ENCODE data around the gene ZFP91. TPM values are rescaled to one million over a fixed set of nuclear protein-coding genes. Genes with fewer than 3 reads are reported as not detected.

The ZFP91 gene
- total RNA-seq, 1 experiment from 2014 or later, result 58.6 TPM

GRCh38 chr11:58546841-58547240 lies 32.0 kb upstream of the ZFP91 start:
- no peaks in the 10 kb centered on the region for H3K36me3 ChIP-seq (ENCODE audit: control insufficient read depth in 1 of 2, insufficient read depth in 2 of 2, low read length in 2 of 2)
- no peak overlapping the region for H3K27ac ChIP-seq (ENCODE audit: low read depth, low read length)
- H3K9me2 ChIP-seq (ENCODE audit: insufficient read depth), result no peaks in the 10 kb centered on the region
- ATAC-seq (no peak), DNase-seq (ENCODE audit: low read depth, low spot score) (no peak)
- no peak overlapping the region for H3K4me2 ChIP-seq (ENCODE audit: low read length)
- POLR2A ChIA-PET, result no interaction called here
- no peaks in the 10 kb centered on the region for H3K4me1 ChIP-seq (ENCODE audit: control insufficient read depth in 1 of 2, insufficient read depth in 2 of 2, low read length in 2 of 2)
- H3K9me3 ChIP-seq (ENCODE audit: control insufficient read depth in 1 of 2, insufficient read depth in 1 of 2, low read depth in 1 of 2, low read length in 2 of 2), result no peaks in the 10 kb centered on the region
- H4K20me1 ChIP-seq (ENCODE audit: insufficient read depth), result no peaks in the 10 kb centered on the region
- intact Hi-C loops (cut with micrococcal nuclease), result no loop called here
- RAD21 ChIA-PET (ENCODE audit: low non-redundant PET in 1 of 2, low total read pairs in 2 of 2, uncharacterized antibody in 2 of 2, unreplicated experiment in 2 of 2), result no interaction called here
- CTCF ChIA-PET, result no interaction called here
- H3K9ac ChIP-seq (ENCODE audit: low read length), result no peak overlapping the region
- no peaks in the 10 kb centered on the region for H3K79me2 ChIP-seq (ENCODE audit: insufficient read depth, low read length)
- TF ChIP-seq ZBTB33 (IDR thresholded peaks at IDR 0.05; ENCODE audit: extremely low read depth, insufficient replicate concordance, low read length) (no peak), CBX3 (IDR thresholded peaks at IDR 0.05; ENCODE audit: low read depth) (no peak), EZH2 (IDR thresholded peaks at IDR 0.05) (no peak), ZNF274 (IDR thresholded peaks at IDR 0.05; ENCODE audit: low read depth, low read length) (no peak), ATF3 (IDR thresholded peaks at IDR 0.05) (no peak), TCF7L2 (IDR thresholded peaks at IDR 0.05; ENCODE audit: borderline replicate concordance, extremely low read depth, insufficient read depth, insufficient read length) (no peak), FOSL1 (IDR thresholded peaks at IDR 0.05; ENCODE audit: low read depth) (no peak), ELF1 (IDR thresholded peaks at IDR 0.05; ENCODE audit: borderline replicate concordance, low read depth) (no peak), SRF (IDR thresholded peaks at IDR 0.05; ENCODE audit: low read depth) (no peak), MAX (IDR thresholded peaks at IDR 0.05) (no peak), EGR1 (IDR thresholded peaks at IDR 0.05; ENCODE audit: low read depth) (no peak), CTCF (IDR thresholded peaks at IDR 0.05 in 2 of 3, conservative IDR thresholded peaks at IDR 0.05 in 1 of 3; ENCODE audit: borderline replicate concordance in 1 of 3, insufficient read depth in 1 of 3, low read depth in 2 of 3, low read length in 2 of 3) (no peak), POLR2A (IDR thresholded peaks at IDR 0.05; ENCODE audit: borderline replicate concordance, extremely low read depth, insufficient read depth, insufficient read length) (no peak), POLR2AphosphoS5 (IDR thresholded peaks at IDR 0.05; ENCODE audit: low read depth, low read length) (no peak), REST (IDR thresholded peaks at IDR 0.05; ENCODE audit: low read depth) (no peak)
- no peak overlapping the region for H2AFZ ChIP-seq (ENCODE audit: low read depth, low read length, poor library complexity, severe bottlenecking)
- no peak overlapping the region for H3K4me3 ChIP-seq (replicated peaks in 1 of 2; ENCODE audit: low read depth in 1 of 2, low read length in 2 of 2)
- no TSS peak for BruUV-seq (replicated peaks)
- H3K27me3 ChIP-seq (ENCODE audit: insufficient read depth, low read length), result no peaks in the 10 kb centered on the region
